Kasumi-1 (cell line): ENCODE data around the gene TBC1D22A.

Experiments used
- DNase-seq, 2 experiments: peaks; one replicate each; lab custom pipeline; 2025; lab: John Stamatoyannopoulos, UW

Gene TBC1D22A

GRCh38 chr22:46958191-46958590, 195.7 kb downstream of the TBC1D22A start:
- DNase-seq = no peak

- DNase-seq = no peak
Observed at GRCh38 chr22:46958658-46959057, 196.2 kb downstream of the TBC1D22A start.

GRCh38 chr22:46959369-46959768, 196.9 kb downstream of the TBC1D22A start:
- DNase-seq = no peak

- DNase-seq = no peak
Observed at GRCh38 chr22:46961591-46962295, 199.3 kb downstream of the TBC1D22A start.

- no peak for DNase-seq
Observed at GRCh38 chr22:46962406-46962805, 200.0 kb downstream of the TBC1D22A start.

GRCh38 chr22:46963672-46964545, 201.5 kb downstream of the TBC1D22A start:
- DNase-seq = no peak

- no peak for DNase-seq
Observed at GRCh38 chr22:46964773-46965550, 202.5 kb downstream of the TBC1D22A start.

- DNase-seq = no peak
Observed at GRCh38 chr22:46965555-46966494, 203.4 kb downstream of the TBC1D22A start.

- DNase-seq = no peak
Observed at GRCh38 chr22:46966495-46966845, 204.0 kb downstream of the TBC1D22A start.

GRCh38 chr22:46966846-46967245, 204.4 kb downstream of the TBC1D22A start:
- no peak for DNase-seq

GRCh38 chr22:46967445-46968358, 205.3 kb downstream of the TBC1D22A start:
- DNase-seq = no peak

- no peak for DNase-seq
Observed at GRCh38 chr22:46968359-46968740, 205.9 kb downstream of the TBC1D22A start.

GRCh38 chr22:46968848-46969247, 206.4 kb downstream of the TBC1D22A start:
- no peak for DNase-seq

GRCh38 chr22:46969491-46969890, 207.0 kb downstream of the TBC1D22A start:
- DNase-seq = no peak

- DNase-seq = no peak
Observed at GRCh38 chr22:46969961-46970360, 207.5 kb downstream of the TBC1D22A start.

GRCh38 chr22:46970411-46971098, 208.1 kb downstream of the TBC1D22A start:
- no peak for DNase-seq

GRCh38 chr22:46971099-46971763, 208.8 kb downstream of the TBC1D22A start:
- peak; percentile 58 to 67 for DNase-seq

GRCh38 chr22:46971764-46972125, 209.3 kb downstream of the TBC1D22A start:
- DNase-seq = no peak

GRCh38 chr22:46972256-46972655, 209.8 kb downstream of the TBC1D22A start:
- no peak for DNase-seq
